HepG2 (cell line): ENCODE measurements around the gene SLC24A4. TPM values are rescaled to one million over a fixed set of nuclear protein-coding genes. Genes with fewer than 3 reads are reported as not detected.

Experiments used
- ATAC-seq: fragments of 200-7000 bp; cut with Tn5 transposase; 3 replicates; pipeline ENCODE4 v1.9.1; 2020; ENCODE audit warnings: mild to moderate bottlenecking, moderate library complexity
- BruUV-seq: library from RNA; stranded (reverse); fragments of 400-500 nt; replicated peaks from 2 replicates; lab custom pipeline; 2021; lab: Mats Ljungman, UMichigan
- CTCF ChIA-PET: fragments of 300-600 bp; formaldehyde crosslinking; extraction: SDS; loops from one replicate; lab custom pipeline; 2021; ENCODE audit warnings: low total read pairs, inconsistent platforms, low intra/inter-chr PET ratio; lab: Yijun Ruan, JAX
- POLR2A ChIA-PET: fragments of 350-600 bp; sonication (Branson Sonifier 250); formaldehyde crosslinking; loops from one replicate; lab custom pipeline; 2020; ENCODE audit warnings: antibody characterized with exemption, inconsistent platforms; lab: Yijun Ruan, JAX
- DNase-seq: peaks from one replicate; pipeline ENCODE4 v3.0.0-alpha.2; 2015; ENCODE audit warnings: low spot score
- FAIRE-seq: peaks from 3 replicates; lab custom pipeline; 2011; peaks lifted over from hg19 to GRCh38; lab: Jason Lieb, UNC
- H2AFZ ChIP-seq: one replicate; pipeline ENCODE4 v1.6.1; 2011; ENCODE audit warnings: low read length, inconsistent platforms
- H3K27ac ChIP-seq: fragments of 300-600 bp; 3 replicates; pipeline ENCODE4 v1.8.0; 2011; ENCODE audit warnings: mixed run types, mild to moderate bottlenecking, mixed read lengths, low read length, inconsistent platforms; ENCODE audit not compliant: insufficient read depth; ENCODE audit errors: extremely low read length
- H3K27me3 ChIP-seq, 2 experiments: fragments of 200-600 bp in 1 of 2; 2 replicates in 1 of 2; 3 replicates in 1 of 2; pipeline versions ENCODE4 v1.6.0 to v1.8.0; 2011; ENCODE audit warnings: low read length in 2 of 2, mild to moderate bottlenecking in 2 of 2, moderate library complexity in 2 of 2, inconsistent platforms in 1 of 2; ENCODE audit not compliant: insufficient read depth in 2 of 2, control insufficient read depth in 1 of 2
- H3K36me3 ChIP-seq, 2 experiments: fragments of 200-600 bp in 1 of 2; replicated peaks in 1 of 2; 2 replicates in 1 of 2; 3 replicates in 1 of 2; pipeline versions ENCODE4 v1.5.1 to v1.8.0; 2011; ENCODE audit warnings: low read length in 2 of 2, inconsistent platforms in 1 of 2; ENCODE audit not compliant: insufficient read depth in 2 of 2, control insufficient read depth in 1 of 2
- H3K4me1 ChIP-seq: 2 replicates; pipeline ENCODE4 v1.5.1; 2012; ENCODE audit warnings: low read length, inconsistent platforms; ENCODE audit not compliant: insufficient read depth
- H3K4me2 ChIP-seq: 2 replicates; pipeline ENCODE4 v1.6.0; 2011; ENCODE audit warnings: low read depth, low read length, inconsistent platforms
- H3K4me3 ChIP-seq, 3 experiments: fragments of 200-600 bp in 1 of 3; sonication (generic), shearing (Covaris generic) in 1 of 3; replicated peaks in 1 of 3; 2 replicates each; pipeline ENCODE4 v1.5.1; 2011 to 2016; ENCODE audit warnings: low read length in 3 of 3, inconsistent platforms in 2 of 3, low read depth in 2 of 3, mild to moderate bottlenecking in 2 of 3, control low read depth in 1 of 3, mixed read lengths in 1 of 3; ENCODE audit not compliant: insufficient read depth in 1 of 3
- H3K79me2 ChIP-seq: one replicate; pipeline ENCODE4 v1.6.1; 2011; ENCODE audit warnings: low read length, inconsistent platforms; ENCODE audit not compliant: insufficient read depth
- H3K9ac ChIP-seq: 2 replicates; pipeline ENCODE4 v1.6.0; 2011; ENCODE audit warnings: mild to moderate bottlenecking, low read depth, low read length, inconsistent platforms; ENCODE audit not compliant: insufficient read depth
- H3K9me3 ChIP-seq: 2 replicates; pipeline ENCODE4 v1.5.1; 2012; ENCODE audit warnings: mild to moderate bottlenecking, low read length
- H4K20me1 ChIP-seq: 2 replicates; pipeline ENCODE4 v1.6.0; 2011; ENCODE audit warnings: inconsistent platforms, mild to moderate bottlenecking, low read length, moderate library complexity; ENCODE audit not compliant: insufficient read depth
- ESRRA ChIP-seq: sonication (generic); formaldehyde crosslinking; IDR thresholded peaks from 2 replicates; pipeline ENCODE4 v1.5.1; 2020; ENCODE audit warnings: mild to moderate bottlenecking, low read depth, missing genetic modification reagents
- HDAC1 ChIP-seq: sonication (generic); formaldehyde crosslinking; IDR thresholded peaks from 2 replicates; pipeline ENCODE4 v1.5.1; 2020; ENCODE audit warnings: mild to moderate bottlenecking, missing genetic modification reagents
- HNF4A ChIP-seq: sonication (generic); formaldehyde crosslinking; IDR thresholded peaks from 2 replicates; pipeline ENCODE4 v1.4.0; 2020; ENCODE audit warnings: missing genetic modification reagents
- HNF4G ChIP-seq, 2 experiments: sonication (generic) in 1 of 2; formaldehyde crosslinking in 1 of 2; IDR thresholded peaks; 2 replicates each; pipeline versions ENCODE4 v1.4.0 to v1.6.1; 2011 to 2020; ENCODE audit warnings: borderline replicate concordance in 2 of 2, low read depth in 2 of 2, mild to moderate bottlenecking in 2 of 2, low read length in 1 of 2, missing genetic modification reagents in 1 of 2, moderate library complexity in 1 of 2
- KLF15 ChIP-seq: sonication (generic); formaldehyde crosslinking; IDR thresholded peaks from 2 replicates; pipeline ENCODE4 v1.8.1; 2023; ENCODE audit warnings: borderline replicate concordance, mild to moderate bottlenecking, inconsistent platforms, missing genetic modification reagents, mixed read lengths
- LCORL ChIP-seq, 2 experiments: fragments of 450-650 bp in 1 of 2; sonication (generic) in 1 of 2; formaldehyde crosslinking in 1 of 2; IDR thresholded peaks; 2 replicates each; pipeline versions ENCODE4 v1.5.0 to v1.6.1; 2017 to 2020; ENCODE audit warnings: antibody characterized with exemption in 1 of 2, missing genetic modification reagents in 1 of 2
- RARA ChIP-seq: IDR thresholded peaks from 2 replicates; pipeline ENCODE4 v1.6.1; 2016; ENCODE audit warnings: missing genetic modification reagents, missing compliant biosample characterization
- RFX3 ChIP-seq: IDR thresholded peaks from 2 replicates; pipeline ENCODE4 v1.6.1; 2016; ENCODE audit warnings: missing biosample characterization, missing genetic modification reagents
- SALL1 ChIP-seq: sonication (generic); formaldehyde crosslinking; IDR thresholded peaks from 2 replicates; pipeline ENCODE4 v1.8.0; 2022; ENCODE audit warnings: mild to moderate bottlenecking, missing genetic modification reagents
- SIN3B ChIP-seq: fragments of 150-350 bp; IDR thresholded peaks from 2 replicates; pipeline ENCODE4 v1.6.1; 2014; ENCODE audit warnings: low read length
- TEAD3 ChIP-seq: optimal IDR thresholded peaks from 2 replicates; pipeline ENCODE3; 2016; ENCODE audit warnings: borderline replicate concordance
- ZFX ChIP-seq: sonication (generic); formaldehyde crosslinking; IDR thresholded peaks from 2 replicates; pipeline ENCODE4 v1.4.0; 2020; ENCODE audit warnings: mild to moderate bottlenecking, low read depth, missing genetic modification reagents, moderate library complexity
- ZNF496 ChIP-seq: sonication (generic); formaldehyde crosslinking; IDR thresholded peaks from 2 replicates; pipeline ENCODE4 v1.8.1; 2023; ENCODE audit warnings: mild to moderate bottlenecking, moderate library complexity, missing genetic modification reagents; ENCODE audit not compliant: insufficient replicate concordance
- ZNF629 ChIP-seq: sonication (generic); formaldehyde crosslinking; conservative IDR thresholded peaks from 2 replicates; pipeline ENCODE4 v1.5.0; 2020; ENCODE audit warnings: missing genetic modification reagents
- ZNF816 ChIP-seq: sonication (generic); formaldehyde crosslinking; IDR thresholded peaks from 2 replicates; pipeline ENCODE4 v1.8.0; 2022; ENCODE audit warnings: missing genetic modification reagents, mild to moderate bottlenecking, borderline replicate concordance
- WGBS: methylation state at CpG from one replicate; pipeline ENCODE4 v1.1.6; 2017; ENCODE audit warnings: low lambda C conversion rate; 5-methylcytosine and 5-hydroxymethylcytosine counted together
- in situ Hi-C: cut with HindIII; loops from 2 replicates; pipeline ENCODE4 v1.10.0; 2017; ENCODE audit warnings: low pct_unique_long_range_greater_than_20kb; ENCODE audit not compliant: extremely low pct_ligation_motif_present
- intact Hi-C: fragments of 100-400 bp; cut with micrococcal nuclease; formaldehyde crosslinking; loops from one replicate; pipeline ENCODE4 v1.10.0; 2022; ENCODE audit not compliant: unreplicated experiment
- polyA plus RNA-seq, 8 experiments: library from polyadenylated mRNA; depleted of rRNA in 3 of 8; stranded (reverse) in 7 of 8; unstranded in 1 of 8; fragments of >200 nt; fragmentation: Illumina TruSeq in 4 of 8; extraction: Trizol in 4 of 8; gene quantifications; 2 replicates each; pipeline versions ENCODE4 v1.2.1 to v1.2.3, GENCODE V29; 2011 to 2016; ENCODE audit warnings: low read depth in 4 of 8, missing spikeins in 1 of 8, mixed read lengths in 1 of 8; ENCODE audit not compliant: insufficient read depth in 1 of 8
- total RNA-seq, 5 experiments: library from RNA; depleted of rRNA; stranded (reverse); fragments of >200 nt; fragmentation: Illumina TruSeq; extraction: Trizol; gene quantifications; 2 replicates each; pipeline ENCODE4 v1.2.3, GENCODE V29; 2016; ENCODE audit warnings: low read depth in 1 of 5
- TF ChIP-seq, protein P1 (sequence below): sonication (generic); formaldehyde crosslinking; IDR thresholded peaks from 2 replicates; pipeline ENCODE4 v1.5.1; 2020; ENCODE audit warnings: mild to moderate bottlenecking, missing genetic modification reagents, moderate library complexity
- TF ChIP-seq, protein P2 (sequence below): sonication (generic); formaldehyde crosslinking; IDR thresholded peaks from 2 replicates; pipeline ENCODE4; 2020; ENCODE audit warnings: missing genetic modification reagents, mild to moderate bottlenecking, borderline replicate concordance

Gene SLC24A4
- total and polyA plus RNA-seq, 2 of the 13 experiments (the other 11 are each of a cell fraction or from before 2014, with no cell fraction given): not detected

DNA sequence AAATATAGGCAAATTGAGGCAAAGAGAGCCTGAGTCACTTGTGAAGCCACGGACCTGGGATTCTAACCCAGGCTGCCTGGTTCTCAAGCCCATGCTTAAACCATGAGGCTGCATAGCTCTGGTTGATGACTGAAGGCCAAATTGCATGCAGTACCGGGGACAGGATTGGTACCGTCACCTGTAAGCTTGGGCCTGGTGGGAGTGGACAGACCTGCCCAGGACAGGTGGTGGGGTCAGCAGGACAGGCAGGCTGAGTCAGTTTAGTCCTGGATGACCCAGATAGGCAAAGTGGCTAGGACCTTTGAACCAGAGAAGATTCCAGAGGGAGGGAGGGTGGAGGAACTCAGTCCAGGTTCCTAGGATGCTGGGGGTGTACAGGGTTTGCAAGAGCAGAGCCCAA, 216.5 kb downstream of the SLC24A4 start:
- Histone ChIP-seq H3K4me3 (peak overlapping the region in 1 of 3 experiments; percentile 29; a peak in 1 of 6 replicates), H3K27me3 (no peaks in the 10 kb centered on the region), H3K27ac (peak overlapping the region; percentile 47), H3K36me3 (no peaks in the 10 kb centered on the region), H3K4me2 (peak overlapping the region; percentile 42), H3K79me2 (peaks cover 9% of the 10 kb centered on the region), H2AFZ (no peak overlapping the region), H3K9ac (peak overlapping the region; percentile 30; the same call in 1 of the 2 replicates), H3K9me3 (no peaks in the 10 kb centered on the region), H3K4me1 (peaks cover 30% of the 10 kb centered on the region), H4K20me1 (no peaks in the 10 kb centered on the region)
- in situ Hi-C loops (no loop called here), intact Hi-C loops (loop anchor here (2.0 kb wide), 1 partner anchor 29 kb away; no protein-coding TSS in a partner anchor)
- CTCF ChIA-PET: no interaction called here
- ATAC-seq: peak; percentile 77
- no peak for FAIRE-seq
- TF ChIP-seq, protein P1, sequence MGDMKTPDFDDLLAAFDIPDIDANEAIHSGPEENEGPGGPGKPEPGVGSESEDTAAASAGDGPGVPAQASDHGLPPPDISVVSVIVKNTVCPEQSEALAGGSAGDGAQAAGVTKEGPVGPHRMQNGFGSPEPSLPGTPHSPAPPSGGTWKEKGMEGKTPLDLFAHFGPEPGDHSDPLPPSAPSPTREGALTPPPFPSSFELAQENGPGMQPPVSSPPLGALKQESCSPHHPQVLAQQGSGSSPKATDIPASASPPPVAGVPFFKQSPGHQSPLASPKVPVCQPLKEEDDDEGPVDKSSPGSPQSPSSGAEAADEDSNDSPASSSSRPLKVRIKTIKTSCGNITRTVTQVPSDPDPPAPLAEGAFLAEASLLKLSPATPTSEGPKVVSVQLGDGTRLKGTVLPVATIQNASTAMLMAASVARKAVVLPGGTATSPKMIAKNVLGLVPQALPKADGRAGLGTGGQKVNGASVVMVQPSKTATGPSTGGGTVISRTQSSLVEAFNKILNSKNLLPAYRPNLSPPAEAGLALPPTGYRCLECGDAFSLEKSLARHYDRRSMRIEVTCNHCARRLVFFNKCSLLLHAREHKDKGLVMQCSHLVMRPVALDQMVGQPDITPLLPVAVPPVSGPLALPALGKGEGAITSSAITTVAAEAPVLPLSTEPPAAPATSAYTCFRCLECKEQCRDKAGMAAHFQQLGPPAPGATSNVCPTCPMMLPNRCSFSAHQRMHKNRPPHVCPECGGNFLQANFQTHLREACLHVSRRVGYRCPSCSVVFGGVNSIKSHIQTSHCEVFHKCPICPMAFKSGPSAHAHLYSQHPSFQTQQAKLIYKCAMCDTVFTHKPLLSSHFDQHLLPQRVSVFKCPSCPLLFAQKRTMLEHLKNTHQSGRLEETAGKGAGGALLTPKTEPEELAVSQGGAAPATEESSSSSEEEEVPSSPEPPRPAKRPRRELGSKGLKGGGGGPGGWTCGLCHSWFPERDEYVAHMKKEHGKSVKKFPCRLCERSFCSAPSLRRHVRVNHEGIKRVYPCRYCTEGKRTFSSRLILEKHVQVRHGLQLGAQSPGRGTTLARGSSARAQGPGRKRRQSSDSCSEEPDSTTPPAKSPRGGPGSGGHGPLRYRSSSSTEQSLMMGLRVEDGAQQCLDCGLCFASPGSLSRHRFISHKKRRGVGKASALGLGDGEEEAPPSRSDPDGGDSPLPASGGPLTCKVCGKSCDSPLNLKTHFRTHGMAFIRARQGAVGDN (CRISPR knock-in tag): peak; percentile 52; the same call in 1 of the 2 replicates
- TF ChIP-seq TEAD3 (CRISPR knock-in tag): peak; percentile 43
- TF ChIP-seq RARA (CRISPR knock-in tag): 0 out of 2 replicates have a peak, but pooled peaks have one; percentile 21
- no peak for TF ChIP-seq ZNF496 (CRISPR knock-in tag)
- peak; percentile 41 for TF ChIP-seq HNF4A (CRISPR knock-in tag)
- TF ChIP-seq HNF4G (IDR thresholded peaks at IDR 0.05; ENCODE audit: borderline replicate concordance, low read depth, low read length): peak; percentile 47; the same call in 1 of the 2 replicates
- no peak for TF ChIP-seq HNF4G (CRISPR knock-in tag; IDR thresholded peaks at IDR 0.05; ENCODE audit: borderline replicate concordance, low read depth)
- 0 out of 2 replicates have a peak, but pooled peaks have one; percentile 31 for TF ChIP-seq SALL1 (CRISPR knock-in tag)
- TF ChIP-seq ZNF816 (CRISPR knock-in tag): no peak
- TF ChIP-seq SIN3B: no peak
- TF ChIP-seq ESRRA (CRISPR knock-in tag): 0 out of 2 replicates have a peak, but pooled peaks have one; percentile 23
- no peak for TF ChIP-seq KLF15 (CRISPR knock-in tag)
- TF ChIP-seq, protein P2, sequence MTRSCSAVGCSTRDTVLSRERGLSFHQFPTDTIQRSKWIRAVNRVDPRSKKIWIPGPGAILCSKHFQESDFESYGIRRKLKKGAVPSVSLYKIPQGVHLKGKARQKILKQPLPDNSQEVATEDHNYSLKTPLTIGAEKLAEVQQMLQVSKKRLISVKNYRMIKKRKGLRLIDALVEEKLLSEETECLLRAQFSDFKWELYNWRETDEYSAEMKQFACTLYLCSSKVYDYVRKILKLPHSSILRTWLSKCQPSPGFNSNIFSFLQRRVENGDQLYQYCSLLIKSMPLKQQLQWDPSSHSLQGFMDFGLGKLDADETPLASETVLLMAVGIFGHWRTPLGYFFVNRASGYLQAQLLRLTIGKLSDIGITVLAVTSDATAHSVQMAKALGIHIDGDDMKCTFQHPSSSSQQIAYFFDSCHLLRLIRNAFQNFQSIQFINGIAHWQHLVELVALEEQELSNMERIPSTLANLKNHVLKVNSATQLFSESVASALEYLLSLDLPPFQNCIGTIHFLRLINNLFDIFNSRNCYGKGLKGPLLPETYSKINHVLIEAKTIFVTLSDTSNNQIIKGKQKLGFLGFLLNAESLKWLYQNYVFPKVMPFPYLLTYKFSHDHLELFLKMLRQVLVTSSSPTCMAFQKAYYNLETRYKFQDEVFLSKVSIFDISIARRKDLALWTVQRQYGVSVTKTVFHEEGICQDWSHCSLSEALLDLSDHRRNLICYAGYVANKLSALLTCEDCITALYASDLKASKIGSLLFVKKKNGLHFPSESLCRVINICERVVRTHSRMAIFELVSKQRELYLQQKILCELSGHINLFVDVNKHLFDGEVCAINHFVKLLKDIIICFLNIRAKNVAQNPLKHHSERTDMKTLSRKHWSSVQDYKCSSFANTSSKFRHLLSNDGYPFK (CRISPR knock-in tag): peak; percentile 18; the same call in 1 of the 2 replicates
- no peak for TF ChIP-seq LCORL (IDR thresholded peaks at IDR 0.05)
- TF ChIP-seq LCORL (CRISPR knock-in tag; IDR thresholded peaks at IDR 0.05): peak; percentile 38; the same call in 1 of the 2 replicates
- TF ChIP-seq ZNF629 (CRISPR knock-in tag): peak; percentile 54
- TF ChIP-seq RFX3 (CRISPR knock-in tag): no peak
- 0 out of 2 replicates have a peak, but pooled peaks have one; percentile 37 for TF ChIP-seq HDAC1 (CRISPR knock-in tag)
- TF ChIP-seq ZFX (CRISPR knock-in tag): 0 out of 2 replicates have a peak, but pooled peaks have one; percentile 17
- WGBS: 72% methylated on average over 3 of the region's 3 CpGs
- no peak for DNase-seq
- BruUV-seq: no TSS peak
- POLR2A ChIA-PET: no interaction called here
